CD4-positive, alpha-beta T cell (primary cell): ENCODE measurements around the gene SPDL1. TPM values are rescaled to one million over a fixed set of nuclear protein-coding genes. Genes with fewer than 3 reads are reported as not detected.

Source experiments
- ATAC-seq: fragments of 200-7000 bp; cut with Tn5 transposase; one replicate; pipeline ENCODE4 v1.10.0; 2022; ENCODE audit warnings: mild to moderate bottlenecking; ENCODE audit not compliant: poor library complexity
- CTCF ChIA-PET: fragments of 350-600 bp; sonication (Branson Sonifier 250); formaldehyde crosslinking; loops from one replicate; lab custom pipeline; 2021; ENCODE audit warnings: antibody characterized with exemption, inconsistent platforms; lab: Charles Lee
- POLR2A ChIA-PET: fragments of 350-600 bp; sonication (Branson Sonifier 250); formaldehyde crosslinking; loops from one replicate; lab custom pipeline; 2021; ENCODE audit warnings: antibody characterized with exemption, inconsistent platforms; lab: Charles Lee
- DNase-seq, 14 experiments: peaks; one replicate each; pipeline ENCODE4 v3.0.0-alpha.2; 2013 to 2020; ENCODE audit warnings: mixed read lengths in 2 of 14
- H3K27ac ChIP-seq, 2 donors: one replicate each; pipeline versions ENCODE4 v1.5.1 to v1.7.0; 2013; ENCODE audit warnings: low read length in 2 of 2, low read depth in 1 of 2, mild to moderate bottlenecking in 1 of 2
- H3K27me3 ChIP-seq, 2 experiments: 1 replicate in 1 of 2; 2 replicates in 1 of 2; pipeline versions ENCODE4 v1.6.1 to v1.7.0; 2013; ENCODE audit warnings: low read length in 2 of 2, control low read depth in 1 of 2, mild to moderate bottlenecking in 1 of 2, moderate library complexity in 1 of 2; ENCODE audit not compliant: insufficient read depth in 2 of 2, control insufficient read depth in 1 of 2
- H3K36me3 ChIP-seq: one replicate; pipeline ENCODE4 v1.6.1; 2013; ENCODE audit warnings: low read length, control low read depth; ENCODE audit not compliant: insufficient read depth
- H3K4me1 ChIP-seq: one replicate; pipeline ENCODE4 v1.6.1; 2013; ENCODE audit warnings: low read length, control low read depth; ENCODE audit not compliant: insufficient read depth
- H3K4me3 ChIP-seq: one replicate; pipeline ENCODE4 v1.5.1; 2013; ENCODE audit warnings: mild to moderate bottlenecking, low read length, moderate library complexity
- H3K9me3 ChIP-seq, 2 experiments: 1 replicate in 1 of 2; 2 replicates in 1 of 2; pipeline versions ENCODE4 v1.6.1 to v1.7.0; 2013; ENCODE audit warnings: low read length in 2 of 2, mild to moderate bottlenecking in 2 of 2, control low read depth in 1 of 2, moderate library complexity in 1 of 2; ENCODE audit not compliant: control insufficient read depth in 1 of 2, insufficient read depth in 1 of 2
- H3K27ac Mint-ChIP-seq: one replicate; pipeline ENCODE4 v1.8.0; 2020; ENCODE audit warnings: mixed read lengths
- H3K27me3 Mint-ChIP-seq: one replicate; pipeline ENCODE4 v1.8.0; 2021; ENCODE audit warnings: mixed read lengths
- H3K36me3 Mint-ChIP-seq: one replicate; pipeline ENCODE4 v1.8.0; 2021; ENCODE audit warnings: low read depth, mixed read lengths
- H3K4me1 Mint-ChIP-seq: one replicate; pipeline ENCODE4 v1.8.0; 2021; ENCODE audit warnings: low read depth, mixed read lengths
- H3K4me3 Mint-ChIP-seq: one replicate; pipeline ENCODE4 v1.8.0; 2020; ENCODE audit warnings: mild to moderate bottlenecking, mixed read lengths
- H3K9me3 Mint-ChIP-seq: one replicate; pipeline ENCODE4 v1.8.0; 2020; ENCODE audit warnings: mixed read lengths
- CTCF ChIP-seq: fragments of 200-600 bp; IDR thresholded peaks from one replicate; pipeline ENCODE4 v1.8.0; 2022; ENCODE audit warnings: antibody characterized with exemption, mild to moderate bottlenecking
- intact Hi-C, 2 experiments: fragments of 100-400 bp; cut with DNase I in 1 of 2; cut with micrococcal nuclease in 1 of 2; formaldehyde crosslinking; loops; one replicate each; pipeline versions ENCODE4 v1.15.1 to v1.9.0; 2023 to 2025; cut with DNase I, micrococcal nuclease
- total RNA-seq, 174 experiments: library from RNA in 2 of 174; stranded (reverse) in 2 of 174; gene quantifications; one replicate each; pipeline ENCODE4 v1.2.3 and lab custom pipeline; 2021 to 2026

Gene SPDL1
- total RNA-seq, 2 experiments from 2014 or later: 4.3 to 5.6 TPM

GRCh38 chr5:169591636-169592035 is 8.1 kb downstream of the SPDL1 start:
- Histone ChIP-seq H3K27ac (no peak overlapping the region), H3K36me3 (peaks cover 46% of the 10 kb centered on the region), H3K4me3 (no peak overlapping the region), H3K4me1 (no peaks in the 10 kb centered on the region), H3K27me3 (no peaks in the 10 kb centered on the region), H3K9me3 (no peaks in the 10 kb centered on the region)
- Mint-ChIP-seq H3K4me1 (peaks cover 2% of the 10 kb centered on the region), H3K27ac (no peak overlapping the region), H3K36me3 (peaks cover 79% of the 10 kb centered on the region), H3K4me3 (no peak overlapping the region), H3K9me3 (no peaks in the 10 kb centered on the region), H3K27me3 (no peaks in the 10 kb centered on the region)
- intact Hi-C loops: no loop called here
- no peak for DNase-seq
- POLR2A ChIA-PET: no interaction called here
- no peak for ATAC-seq
- CTCF ChIA-PET: no interaction called here
- TF ChIP-seq CTCF: no peak

GRCh38 chr5:169592937-169593650 is 9.5 kb downstream of the SPDL1 start:
- Histone ChIP-seq H3K9me3 (no peaks in the 10 kb centered on the region), H3K4me1 (no peaks in the 10 kb centered on the region), H3K36me3 (peaks cover 51% of the 10 kb centered on the region), H3K27me3 (no peaks in the 10 kb centered on the region), H3K27ac (no peak overlapping the region), H3K4me3 (no peak overlapping the region)
- intact Hi-C loops: no loop called here
- peaks cover 92% of the 10 kb centered on the region for H3K36me3 Mint-ChIP-seq
- ChIA-PET CTCF (no interaction called here), POLR2A (no interaction called here)
- no peaks in the 10 kb centered on the region for H3K9me3 Mint-ChIP-seq
- no peak overlapping the region for H3K4me3 Mint-ChIP-seq
- DNase-seq (no peak), ATAC-seq (no peak)
- no peak overlapping the region for H3K27ac Mint-ChIP-seq
- H3K4me1 Mint-ChIP-seq: no peaks in the 10 kb centered on the region
- H3K27me3 Mint-ChIP-seq: no peaks in the 10 kb centered on the region
- no peak for TF ChIP-seq CTCF

DNA sequence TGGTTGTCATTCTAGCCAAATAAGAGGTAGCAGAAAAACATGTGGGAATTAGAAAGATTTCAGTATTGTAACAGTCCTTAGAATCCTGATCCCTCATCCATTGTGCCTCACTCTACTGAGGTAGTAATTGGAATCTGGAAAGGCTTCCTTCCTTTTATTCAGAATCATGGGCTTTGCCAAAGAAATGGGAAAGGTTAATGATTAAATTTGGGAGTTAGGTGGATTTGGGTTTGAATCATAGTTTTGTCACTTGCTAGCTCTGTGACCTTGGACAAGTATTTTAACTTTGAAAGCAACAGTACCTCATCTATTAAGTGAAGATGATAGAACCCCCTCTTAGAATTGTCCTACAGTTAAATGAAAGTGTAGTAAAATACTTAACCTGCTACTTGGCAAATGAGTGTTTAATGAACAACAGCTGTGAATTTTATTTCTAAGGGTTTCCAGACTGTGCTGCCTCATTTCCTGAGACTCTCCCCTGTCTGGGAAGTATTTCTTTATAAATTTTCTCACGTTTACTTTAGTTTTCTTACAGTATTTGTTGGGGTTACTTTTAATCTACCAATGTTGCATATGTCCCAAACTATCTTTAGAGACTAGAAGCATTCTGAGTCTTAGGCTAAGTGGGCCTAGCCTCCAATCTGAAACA is 11.7 kb downstream of the SPDL1 start:
- Histone ChIP-seq H3K27ac (no peak overlapping the region), H3K36me3 (peaks cover 62% of the 10 kb centered on the region), H3K27me3 (no peaks in the 10 kb centered on the region), H3K4me3 (no peak overlapping the region), H3K4me1 (no peaks in the 10 kb centered on the region), H3K9me3 (no peaks in the 10 kb centered on the region)
- ChIA-PET POLR2A (no interaction called here), CTCF (interaction anchor here (1.2 kb wide), 1 partner anchor 10 kb away, joined by 3 read pairs; no protein-coding TSS in a partner anchor)
- peaks cover 92% of the 10 kb centered on the region for H3K36me3 Mint-ChIP-seq
- DNase-seq: no peak
- intact Hi-C loops: no loop called here
- H3K4me1 Mint-ChIP-seq: no peaks in the 10 kb centered on the region
- ATAC-seq: no peak
- no peak overlapping the region for H3K4me3 Mint-ChIP-seq
- H3K9me3 Mint-ChIP-seq: no peaks in the 10 kb centered on the region
- no peak overlapping the region for H3K27ac Mint-ChIP-seq
- TF ChIP-seq CTCF: no peak
- H3K27me3 Mint-ChIP-seq: no peaks in the 10 kb centered on the region
